Adrenal gland (tissue), 5 donors: ENCODE results near the gene NOLC1.

Source experiments
- POLR2A ChIP-seq, 2 donors: fragments of 450-650 bp; IDR thresholded peaks; one replicate each; pipeline ENCODE4 v1.6.1; 2017; ENCODE audit warnings: antibody characterized with exemption in 2 of 2, mild to moderate bottlenecking in 2 of 2, moderate library complexity in 1 of 2
- TF ChIP-seq, protein P1 (sequence below), 6 experiments: fragments of 450-650 bp in 4 of 6; fragments of 200-600 bp in 2 of 6; sonication (generic) in 1 of 6; IDR thresholded peaks; 1 replicate in 5 of 6; 2 replicates in 1 of 6; pipeline versions ENCODE4 v1.5.1 to v1.8.0; 2016 to 2021; ENCODE audit warnings: antibody characterized with exemption in 6 of 6, mild to moderate bottlenecking in 2 of 6, moderate library complexity in 1 of 6
- donor health status: DM: no; HTN: no; CAD: no.

DNA sequence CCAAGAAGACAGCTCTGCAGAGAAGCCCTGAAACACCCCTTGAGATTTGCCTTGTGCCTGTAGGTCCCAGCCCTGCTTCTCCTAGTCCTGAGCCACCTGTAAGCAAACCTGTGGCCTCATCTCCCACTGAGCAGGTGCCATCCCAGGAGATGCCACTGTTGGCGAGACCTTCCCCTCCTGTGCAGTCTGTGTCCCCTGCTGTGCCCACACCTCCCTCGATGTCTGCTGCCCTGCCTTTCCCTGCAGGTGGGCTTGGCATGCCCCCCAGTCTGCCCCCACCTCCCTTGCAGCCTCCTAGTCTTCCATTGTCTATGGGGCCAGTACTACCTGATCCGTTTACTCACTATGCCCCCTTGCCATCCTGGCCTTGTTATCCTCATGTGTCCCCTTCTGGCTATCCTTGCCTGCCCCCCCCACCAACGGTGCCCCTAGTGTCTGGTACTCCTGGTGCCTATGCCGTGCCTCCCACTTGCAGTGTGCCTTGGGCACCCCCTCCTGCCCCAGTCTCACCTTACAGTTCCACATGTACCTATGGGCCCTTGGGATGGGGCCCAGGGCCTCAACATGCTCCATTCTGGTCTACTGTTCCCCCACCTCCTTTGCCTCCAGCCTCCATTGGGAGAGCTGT is 11.2 kb upstream of the NOLC1 start:
- TF ChIP-seq, protein P1, sequence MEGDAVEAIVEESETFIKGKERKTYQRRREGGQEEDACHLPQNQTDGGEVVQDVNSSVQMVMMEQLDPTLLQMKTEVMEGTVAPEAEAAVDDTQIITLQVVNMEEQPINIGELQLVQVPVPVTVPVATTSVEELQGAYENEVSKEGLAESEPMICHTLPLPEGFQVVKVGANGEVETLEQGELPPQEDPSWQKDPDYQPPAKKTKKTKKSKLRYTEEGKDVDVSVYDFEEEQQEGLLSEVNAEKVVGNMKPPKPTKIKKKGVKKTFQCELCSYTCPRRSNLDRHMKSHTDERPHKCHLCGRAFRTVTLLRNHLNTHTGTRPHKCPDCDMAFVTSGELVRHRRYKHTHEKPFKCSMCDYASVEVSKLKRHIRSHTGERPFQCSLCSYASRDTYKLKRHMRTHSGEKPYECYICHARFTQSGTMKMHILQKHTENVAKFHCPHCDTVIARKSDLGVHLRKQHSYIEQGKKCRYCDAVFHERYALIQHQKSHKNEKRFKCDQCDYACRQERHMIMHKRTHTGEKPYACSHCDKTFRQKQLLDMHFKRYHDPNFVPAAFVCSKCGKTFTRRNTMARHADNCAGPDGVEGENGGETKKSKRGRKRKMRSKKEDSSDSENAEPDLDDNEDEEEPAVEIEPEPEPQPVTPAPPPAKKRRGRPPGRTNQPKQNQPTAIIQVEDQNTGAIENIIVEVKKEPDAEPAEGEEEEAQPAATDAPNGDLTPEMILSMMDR (IDR thresholded peaks at IDR 0.05), result no peak
- no peak for TF ChIP-seq POLR2A (IDR thresholded peaks at IDR 0.05)
